ENCODE measurements around the gene RASA3.

DNA sequence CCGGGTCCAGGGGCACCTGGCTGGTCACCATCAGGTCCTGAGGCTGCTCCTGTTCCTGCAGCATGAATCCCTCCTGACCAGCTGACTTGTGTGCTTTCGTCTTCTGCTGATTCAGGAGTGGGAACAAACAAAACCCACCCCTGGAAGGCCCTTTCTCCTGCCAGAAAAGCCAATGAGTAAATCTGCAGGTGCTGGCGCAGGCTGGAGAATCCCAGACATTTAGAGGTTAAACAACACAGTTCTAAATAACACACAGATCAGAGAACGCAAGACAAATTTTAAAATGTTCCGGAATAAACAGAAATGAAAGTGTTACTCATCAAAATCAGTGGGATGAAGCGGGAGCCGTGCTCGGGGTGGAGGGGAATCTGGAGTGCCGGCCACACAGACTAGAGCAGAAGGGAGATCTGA lies 97.9 kb downstream of the RASA3 start:
- TF ChIP-seq, protein P1, sequence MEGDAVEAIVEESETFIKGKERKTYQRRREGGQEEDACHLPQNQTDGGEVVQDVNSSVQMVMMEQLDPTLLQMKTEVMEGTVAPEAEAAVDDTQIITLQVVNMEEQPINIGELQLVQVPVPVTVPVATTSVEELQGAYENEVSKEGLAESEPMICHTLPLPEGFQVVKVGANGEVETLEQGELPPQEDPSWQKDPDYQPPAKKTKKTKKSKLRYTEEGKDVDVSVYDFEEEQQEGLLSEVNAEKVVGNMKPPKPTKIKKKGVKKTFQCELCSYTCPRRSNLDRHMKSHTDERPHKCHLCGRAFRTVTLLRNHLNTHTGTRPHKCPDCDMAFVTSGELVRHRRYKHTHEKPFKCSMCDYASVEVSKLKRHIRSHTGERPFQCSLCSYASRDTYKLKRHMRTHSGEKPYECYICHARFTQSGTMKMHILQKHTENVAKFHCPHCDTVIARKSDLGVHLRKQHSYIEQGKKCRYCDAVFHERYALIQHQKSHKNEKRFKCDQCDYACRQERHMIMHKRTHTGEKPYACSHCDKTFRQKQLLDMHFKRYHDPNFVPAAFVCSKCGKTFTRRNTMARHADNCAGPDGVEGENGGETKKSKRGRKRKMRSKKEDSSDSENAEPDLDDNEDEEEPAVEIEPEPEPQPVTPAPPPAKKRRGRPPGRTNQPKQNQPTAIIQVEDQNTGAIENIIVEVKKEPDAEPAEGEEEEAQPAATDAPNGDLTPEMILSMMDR (IDR thresholded peaks at IDR 0.05; ENCODE audit: low read length) = no peak
- no peak for TF ChIP-seq EZH2 (optimal IDR thresholded peaks at IDR 0.05; ENCODE audit: low read depth, low read length)

All from MM.1S (cell line).